ENCODE data around the gene SYT8. TPM values are rescaled to one million over a fixed set of nuclear protein-coding genes. Genes with fewer than 3 reads are reported as not detected.
A peak's percentile ranks its signal among the peaks of the same experiment; 100 is the strongest.

SYT8 gene
- total RNA-seq, 1 experiment from 2014 or later, result not detected

DNA sequence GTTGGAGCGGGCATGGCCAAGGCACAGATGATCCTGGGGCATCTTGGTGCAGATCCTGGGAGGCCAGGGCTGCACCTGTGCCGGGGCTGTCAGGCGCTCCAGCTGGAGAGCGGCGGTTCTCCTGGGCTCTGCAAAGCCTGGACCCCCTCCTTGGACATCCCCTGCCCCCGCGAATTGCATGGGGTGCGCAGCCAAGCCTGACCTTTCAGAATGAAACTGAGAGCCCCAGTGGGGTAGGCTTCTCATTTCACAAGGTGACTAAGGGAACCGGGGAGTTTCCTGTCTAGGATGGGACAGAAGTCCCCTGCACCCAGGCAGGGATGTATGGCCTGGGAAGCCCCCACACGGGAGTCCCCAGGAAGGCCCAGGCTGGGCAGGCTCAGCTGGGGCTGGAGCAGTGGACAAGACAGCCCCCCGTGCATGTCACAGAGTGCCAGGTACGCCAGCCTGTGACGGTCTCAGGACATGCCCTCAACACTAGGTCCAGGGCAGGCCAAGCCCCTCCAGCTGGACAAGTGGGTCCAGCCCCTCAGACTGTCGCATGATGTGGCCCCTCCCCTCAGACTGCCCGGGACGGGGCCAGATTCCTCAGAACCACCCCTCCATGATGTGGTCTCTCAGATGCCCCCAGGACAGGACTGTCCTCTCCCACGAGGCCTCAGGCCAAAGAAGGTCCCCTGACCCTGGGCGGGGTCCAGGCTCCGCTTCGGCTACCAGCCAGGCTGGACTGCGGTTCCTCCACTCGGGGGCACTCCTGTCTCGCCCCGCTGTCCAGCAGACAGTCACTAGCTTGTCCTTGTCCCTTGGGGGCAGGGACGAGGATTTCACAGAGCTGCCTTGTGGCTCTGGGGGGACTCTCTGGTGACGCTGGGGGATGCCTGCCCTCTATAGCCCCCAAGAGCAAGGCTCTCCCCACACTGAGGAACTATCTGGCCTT is 20.4 kb downstream of the SYT8 start:
- in situ Hi-C loops (cut with HindIII; ENCODE audit: low sequenced_read_pairs), result no loop called here
- no peak for DNase-seq (ENCODE audit: low spot score)

DNA sequence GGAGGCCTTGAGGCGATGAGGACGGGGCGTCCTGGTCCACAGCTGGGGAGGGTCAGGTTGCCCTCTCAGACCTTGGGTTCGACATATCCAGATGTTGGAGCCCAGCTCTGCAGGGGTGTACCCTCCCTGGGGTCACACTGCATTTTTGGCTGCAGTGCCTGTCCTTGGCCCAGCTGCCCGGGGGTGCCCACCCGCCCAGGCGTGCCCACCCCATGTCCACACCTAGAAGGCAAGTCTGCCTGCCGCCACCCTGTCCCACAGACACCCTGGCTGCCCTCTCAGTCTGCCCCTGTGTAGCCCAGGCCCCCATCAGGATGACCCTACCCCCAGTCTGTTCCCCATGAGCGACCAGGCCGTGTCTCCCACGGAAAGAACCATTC is 21.1 kb downstream of the SYT8 start:
- in situ Hi-C loops (cut with HindIII; ENCODE audit: low sequenced_read_pairs), result no loop called here
- DNase-seq (ENCODE audit: low spot score), result no peak

DNA sequence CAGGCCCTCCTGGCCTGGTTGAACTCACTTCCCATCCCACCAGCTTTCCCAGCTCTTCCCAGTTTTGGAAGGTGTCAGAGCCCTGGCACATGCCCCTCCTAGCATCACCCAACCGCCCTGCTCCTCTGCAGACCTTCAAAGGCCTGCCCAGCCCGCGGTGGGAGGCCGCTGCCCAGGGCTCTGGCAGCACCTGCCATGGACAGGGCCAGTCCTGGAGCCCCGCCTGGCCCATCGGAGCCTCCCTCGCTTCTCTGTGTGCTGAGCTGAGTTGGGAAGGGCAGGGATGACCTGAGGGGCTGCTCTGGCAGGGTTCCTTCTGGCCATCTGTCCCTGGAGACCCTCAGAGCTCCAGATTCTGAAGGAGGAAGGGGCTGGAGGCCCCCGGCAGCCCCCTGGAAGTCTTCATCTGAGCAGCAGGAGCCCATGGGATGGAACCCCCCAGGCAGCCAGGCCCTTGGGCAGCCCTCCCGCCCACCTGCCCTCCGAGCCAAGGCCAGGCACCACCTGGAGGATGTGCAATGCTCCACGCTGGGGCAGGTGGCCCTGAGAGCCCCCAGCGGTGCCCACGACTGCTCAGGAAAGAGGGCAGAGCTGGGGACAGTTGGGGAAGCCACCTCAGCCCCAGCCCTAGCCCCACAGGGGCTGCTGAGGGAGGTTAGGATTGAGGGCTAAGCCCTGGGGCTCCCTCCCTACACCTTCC is 21.7 kb downstream of the SYT8 start:
- in situ Hi-C loops (cut with HindIII; ENCODE audit: low sequenced_read_pairs), result no loop called here

GRCh38 chr11:1857064-1857463 is 22.3 kb downstream of the SYT8 start:
- in situ Hi-C loops (cut with HindIII; ENCODE audit: low sequenced_read_pairs), result no loop called here
- no peak for DNase-seq (ENCODE audit: low spot score)

More for the DNA sequence above, 21.7 kb downstream of the SYT8 start:
- DNase-seq (ENCODE audit: low spot score), result no peak

- in situ Hi-C loops (cut with HindIII; ENCODE audit: low sequenced_read_pairs), result no loop called here
- DNase-seq (ENCODE audit: low spot score), result no peak
These were observed 23.4 kb downstream of the SYT8 start for GRCh38 chr11:1858154-1858553.

DNA sequence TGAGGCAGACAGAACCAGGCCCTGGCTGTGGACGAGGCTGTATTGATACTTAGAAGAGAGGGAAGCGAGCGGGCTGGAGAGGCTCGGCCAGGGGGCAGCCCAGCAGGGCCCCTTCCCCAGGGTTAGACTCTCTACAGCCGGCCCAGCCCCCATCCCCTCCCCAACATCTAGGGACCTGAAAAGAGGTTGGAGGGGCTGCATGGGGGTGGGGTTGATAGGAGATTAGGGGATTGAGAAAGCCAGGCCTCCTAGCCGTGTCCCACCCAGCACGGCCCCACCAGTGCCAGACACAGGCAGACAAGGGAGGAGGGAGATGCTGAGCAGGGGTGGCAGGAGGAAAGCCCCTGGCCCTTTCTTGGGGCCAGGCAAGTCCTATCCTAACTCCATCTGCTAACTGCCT is 23.8 kb downstream of the SYT8 start:
- in situ Hi-C loops (cut with HindIII; ENCODE audit: low sequenced_read_pairs), result no loop called here

GRCh38 chr11:1859004-1859403 is 24.2 kb downstream of the SYT8 start:
- no peak for DNase-seq (ENCODE audit: low spot score)
- in situ Hi-C loops (cut with HindIII; ENCODE audit: low sequenced_read_pairs), result no loop called here

More for the DNA sequence above, 23.8 kb downstream of the SYT8 start:
- no peak for DNase-seq (ENCODE audit: low spot score)

DNA sequence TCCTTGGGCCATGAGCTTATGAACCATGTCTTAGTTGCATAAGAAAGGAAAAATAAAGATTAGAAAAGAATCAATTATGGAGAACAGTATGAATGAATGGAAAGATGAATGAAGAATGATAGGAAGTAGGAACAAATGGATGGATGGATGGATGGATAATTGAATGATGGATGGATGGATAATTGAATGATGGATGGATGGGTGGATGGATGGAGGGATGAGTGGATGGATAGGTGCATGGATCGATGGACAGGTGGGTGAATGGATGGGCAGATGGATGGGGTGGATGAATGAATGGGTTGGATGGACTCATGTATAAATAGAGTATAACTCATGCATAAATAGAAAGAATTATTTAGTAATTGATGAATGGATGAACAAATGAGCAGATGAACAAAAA is 25.3 kb downstream of the SYT8 start:
- in situ Hi-C loops (cut with HindIII; ENCODE audit: low sequenced_read_pairs), result no loop called here

DNA sequence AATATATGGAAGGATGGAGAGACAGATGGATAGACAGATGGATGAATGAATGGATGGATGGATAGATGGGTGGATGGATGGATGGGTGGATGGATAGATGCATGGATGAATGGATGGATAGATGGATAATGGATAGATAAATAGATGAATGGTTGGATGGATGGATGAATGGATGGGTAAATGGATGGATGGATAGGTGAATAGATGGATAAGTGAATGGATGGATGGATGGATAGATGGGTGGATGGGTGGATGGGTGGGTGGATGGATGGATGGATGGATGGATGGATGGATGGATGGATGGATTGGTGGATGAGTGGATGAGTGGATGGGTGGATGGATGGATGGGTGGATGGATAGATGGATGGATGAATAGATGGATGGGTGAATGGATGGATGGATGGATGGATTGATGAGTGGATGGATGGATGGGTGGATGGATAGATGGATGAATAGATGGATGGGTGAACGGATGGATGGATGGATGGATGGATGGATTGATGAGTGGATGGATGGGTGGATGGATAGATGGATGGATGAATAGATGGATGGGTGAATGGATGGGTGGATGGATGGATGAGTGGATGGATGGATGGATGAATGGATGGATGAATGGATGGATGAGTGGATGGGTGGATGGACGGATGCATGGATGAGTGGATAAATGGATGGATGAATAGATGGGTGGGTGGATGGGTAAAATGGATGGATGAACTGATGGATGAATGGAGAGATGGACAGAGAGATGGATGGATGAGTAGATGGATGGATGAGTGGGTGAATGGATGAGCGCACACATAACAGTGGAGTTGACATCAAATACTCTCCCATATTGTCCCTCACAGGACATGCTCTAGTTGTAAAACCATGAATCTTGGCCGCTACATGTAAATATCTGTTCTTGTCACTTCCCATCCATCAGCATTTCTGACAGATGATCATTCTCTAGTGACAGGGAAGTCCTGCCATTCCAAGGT is 26.9 kb downstream of the SYT8 start:
- in situ Hi-C loops (cut with HindIII; ENCODE audit: low sequenced_read_pairs), result no loop called here
- no peak for DNase-seq (ENCODE audit: low spot score)

More for the DNA sequence above, 25.3 kb downstream of the SYT8 start:
- DNase-seq (ENCODE audit: low spot score), result no peak

GRCh38 chr11:1862588-1863351 is 28.0 kb downstream of the SYT8 start:
- in situ Hi-C loops (cut with HindIII; ENCODE audit: low sequenced_read_pairs), result no loop called here
- no peak for DNase-seq (ENCODE audit: low spot score)

DNA sequence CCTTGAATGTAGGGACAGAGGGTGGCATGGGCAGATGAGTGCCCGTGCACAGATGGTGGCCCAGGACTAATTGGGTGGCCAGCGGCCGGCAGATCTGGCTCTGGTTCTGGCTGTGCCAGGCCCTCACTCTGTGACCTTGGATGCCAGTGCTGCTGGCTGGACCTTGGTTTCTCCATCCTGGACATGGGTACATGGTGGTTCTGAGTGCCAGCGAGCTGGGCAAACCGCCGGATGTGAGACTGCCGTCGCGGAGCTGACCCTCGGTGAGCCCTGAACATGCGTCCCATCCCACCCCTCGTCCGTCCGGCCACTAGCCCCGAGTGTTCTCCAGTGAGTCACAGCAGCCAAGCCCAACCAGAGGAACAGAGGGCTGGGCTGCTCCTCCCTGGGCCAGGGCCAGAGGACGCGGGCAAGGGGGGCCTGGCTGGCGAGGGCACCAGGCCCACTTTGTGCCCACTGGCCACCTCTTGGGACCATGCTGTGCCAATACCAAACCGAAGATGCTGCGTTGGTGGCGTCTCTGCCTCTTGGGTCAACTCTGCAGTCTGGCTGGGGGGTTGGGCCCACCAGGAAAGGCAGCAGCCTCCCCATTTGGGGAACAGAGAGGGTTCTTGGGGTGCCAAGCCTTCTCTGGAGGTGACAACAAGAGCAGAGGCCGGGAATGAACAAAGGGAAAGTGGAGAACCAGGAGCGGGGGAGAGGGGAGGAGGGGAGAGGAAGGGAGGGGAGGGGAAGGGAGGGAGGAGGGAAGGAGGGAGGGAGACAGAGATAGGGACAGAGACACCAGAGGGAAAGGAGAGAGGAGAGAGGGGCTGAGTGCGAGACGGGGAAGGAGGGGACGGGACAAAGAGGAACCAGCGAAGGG is 28.8 kb downstream of the SYT8 start:
- in situ Hi-C loops (cut with HindIII; ENCODE audit: low sequenced_read_pairs), result no loop called here
- peak; percentile 9 for DNase-seq (ENCODE audit: low spot score)

GRCh38 chr11:1864231-1864630 is 29.4 kb downstream of the SYT8 start:
- in situ Hi-C loops (cut with HindIII; ENCODE audit: low sequenced_read_pairs), result no loop called here
- no peak for DNase-seq (ENCODE audit: low spot score)

DNA sequence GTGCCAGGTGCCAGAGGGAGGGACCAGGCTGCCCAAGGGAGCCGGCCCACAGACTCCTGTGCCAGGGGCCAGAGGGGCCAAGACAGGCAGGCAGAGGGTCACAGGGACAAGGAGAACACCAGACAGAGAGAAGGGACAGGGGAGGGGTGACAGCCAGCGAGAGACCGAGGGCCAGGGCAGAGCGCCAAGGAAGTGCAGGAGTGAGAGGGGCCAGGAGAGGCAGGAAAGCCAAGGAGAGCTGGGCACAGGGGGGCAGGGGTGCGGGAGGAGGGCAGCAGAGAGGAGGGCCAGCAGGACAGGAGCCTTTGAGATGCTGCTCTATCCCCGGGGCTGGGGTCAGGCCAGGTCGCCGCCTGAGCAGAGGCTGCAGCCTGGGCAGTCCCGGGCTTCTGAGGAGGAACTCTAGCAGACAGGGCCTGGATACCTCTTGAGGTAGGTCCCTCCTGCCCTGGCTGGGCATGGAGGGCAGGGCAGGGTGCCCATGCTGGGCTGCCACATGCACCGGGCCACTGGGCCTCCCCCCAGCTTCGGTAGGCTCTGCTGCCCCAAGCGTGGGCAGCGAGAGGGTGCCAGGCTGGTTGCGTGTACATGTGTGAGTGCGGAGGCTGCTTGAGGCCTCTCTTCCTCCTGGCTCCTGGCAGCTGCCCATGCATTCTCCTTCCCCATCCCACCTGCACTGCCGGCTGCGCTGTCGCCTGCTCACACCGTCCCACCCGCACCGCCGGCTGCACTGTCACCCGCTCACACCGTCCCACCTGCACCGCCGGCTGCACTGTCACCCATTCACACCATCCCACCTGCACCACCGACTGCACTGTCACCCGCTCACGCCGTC is 30.3 kb downstream of the SYT8 start:
- in situ Hi-C loops (cut with HindIII; ENCODE audit: low sequenced_read_pairs), result no loop called here
- no peak for DNase-seq (ENCODE audit: low spot score)

- no peak for DNase-seq (ENCODE audit: low spot score)
- in situ Hi-C loops (cut with HindIII; ENCODE audit: low sequenced_read_pairs), result no loop called here
These were observed 31.4 kb downstream of the SYT8 start for GRCh38 chr11:1866226-1866625.

DNA sequence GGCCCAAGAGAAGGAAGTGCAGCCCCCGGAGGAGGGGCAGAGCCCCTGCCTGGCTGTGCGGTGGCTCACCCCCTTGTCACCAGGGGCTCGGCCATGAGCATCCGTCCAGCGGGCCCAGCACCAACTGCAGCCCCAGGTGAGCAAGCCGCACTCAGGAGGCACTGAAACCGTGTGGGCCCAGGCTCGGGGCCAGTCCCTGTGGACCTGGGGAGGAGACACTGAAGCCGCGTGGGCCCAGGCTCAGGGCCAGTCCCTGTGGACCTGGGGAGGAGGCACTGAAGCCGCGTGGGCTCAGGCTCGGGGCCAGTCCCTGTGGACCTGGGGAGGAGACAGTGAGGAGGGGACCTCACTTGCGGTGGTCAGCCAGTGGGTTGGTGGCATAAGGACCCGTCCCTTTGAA is 32.0 kb downstream of the SYT8 start:
- in situ Hi-C loops (cut with HindIII; ENCODE audit: low sequenced_read_pairs), result no loop called here
- no peak for DNase-seq (ENCODE audit: low spot score)

GRCh38 chr11:1867381-1867780 is 32.6 kb downstream of the SYT8 start:
- in situ Hi-C loops (cut with HindIII; ENCODE audit: low sequenced_read_pairs), result no loop called here
- DNase-seq (ENCODE audit: low spot score), result no peak

DNA sequence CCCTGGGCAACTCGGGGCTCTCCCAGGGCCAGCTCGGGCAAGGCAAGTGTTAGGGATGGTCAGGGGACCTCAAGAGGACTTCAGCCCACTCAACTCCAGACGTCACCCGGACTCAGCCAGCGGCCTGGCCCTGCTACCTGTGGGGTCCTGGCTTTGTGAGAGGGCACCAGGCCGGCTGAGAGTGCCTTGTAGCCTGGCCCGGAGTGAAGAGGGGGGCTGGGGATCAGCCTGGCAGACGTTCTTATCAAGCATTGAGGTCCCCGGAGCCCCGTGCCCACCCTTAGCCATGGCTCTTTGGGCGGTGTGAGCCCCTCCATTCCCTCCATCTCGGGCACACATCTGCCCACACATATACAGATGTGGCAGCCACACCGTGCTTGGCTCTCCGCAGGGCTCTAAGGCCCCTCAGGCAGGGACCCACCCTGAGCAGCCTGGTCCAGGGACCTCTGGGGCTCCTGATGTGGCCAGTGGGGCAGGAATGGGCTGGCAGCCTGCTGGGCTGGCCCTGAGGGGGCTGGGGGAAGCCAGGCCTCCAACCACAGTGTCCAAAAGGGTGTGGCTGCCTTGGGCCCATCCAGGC is 33.4 kb downstream of the SYT8 start:
- in situ Hi-C loops (cut with HindIII; ENCODE audit: low sequenced_read_pairs), result no loop called here
- DNase-seq (ENCODE audit: low spot score), result no peak

Data from G401 (cell line).